ENCODE results near the gene MAGI3.
A peak's percentile ranks its signal among the peaks of the same experiment; 100 is the strongest.

The MAGI3 gene

DNA sequence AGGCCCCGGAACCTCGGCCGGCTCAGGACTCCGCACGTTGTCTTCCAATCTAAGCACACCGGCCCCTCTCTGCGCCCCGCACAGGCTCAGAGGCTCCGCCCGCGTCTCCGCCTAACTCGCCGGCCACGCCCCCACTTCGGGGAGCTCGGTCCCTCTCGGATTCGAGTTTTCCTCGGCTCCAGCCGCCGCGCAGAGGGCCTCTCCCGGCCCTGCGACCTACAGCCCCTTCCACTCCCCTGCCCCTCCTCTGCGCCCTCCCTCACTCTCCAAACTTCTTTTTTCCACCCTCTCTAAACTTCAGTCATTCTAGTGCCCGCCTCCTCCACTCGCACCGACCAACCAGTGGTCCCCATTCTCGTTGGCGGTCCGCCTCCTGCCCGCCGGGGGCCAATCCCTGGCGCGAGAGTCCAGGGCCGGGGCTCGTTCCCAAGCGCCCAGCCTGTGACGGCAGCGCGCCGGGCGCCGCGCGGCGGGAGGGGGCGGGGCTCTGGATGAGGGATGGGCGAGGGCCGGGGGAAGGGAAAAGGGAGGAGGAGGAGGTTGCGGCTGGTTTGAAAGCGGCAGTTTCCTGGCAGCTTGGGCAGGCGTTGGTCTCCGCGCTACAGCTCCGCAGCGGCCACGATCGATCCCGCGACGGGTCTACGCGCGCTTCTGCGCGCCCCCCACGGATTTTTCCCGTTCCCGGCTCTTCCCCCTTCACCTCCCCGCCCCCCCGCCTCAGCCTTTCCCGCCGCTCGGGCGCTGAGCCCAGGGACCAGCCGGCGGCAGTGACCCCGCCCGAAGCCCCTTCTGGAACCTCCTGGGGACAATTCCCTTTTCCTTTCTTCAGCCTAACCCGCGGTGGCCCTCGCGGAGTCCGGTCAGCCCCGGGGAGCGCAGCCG, at the start of gene MAGI3:
Gene MAGI3 (plus strand): TSS at position 563 of the 882 bp plus-strand sequence. CDS start 519 bp downstream, outside the sequence.
- peak; percentile 82 for DNase-seq (ENCODE audit: low spot score)

DNA sequence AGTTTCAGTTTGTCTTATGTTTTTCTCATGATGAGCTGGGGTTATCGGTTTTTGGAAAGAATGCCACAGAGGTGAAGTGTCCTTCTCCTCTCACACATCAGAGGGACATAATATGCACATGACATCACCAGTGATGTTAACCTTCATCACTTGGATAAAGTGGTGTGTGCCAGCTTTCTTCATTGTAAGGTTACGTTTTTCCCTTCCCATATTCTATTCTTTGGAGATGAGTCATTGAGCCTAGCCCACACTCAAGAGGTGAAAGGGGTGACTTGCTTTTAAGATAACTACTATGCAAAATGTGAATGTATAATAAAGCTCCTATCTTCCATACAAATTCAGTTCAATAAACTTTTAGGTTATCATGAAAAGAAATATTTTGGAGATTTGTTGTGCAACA, 36.7 kb upstream of the MAGI3 start:
- DNase-seq (ENCODE audit: low spot score), result no peak

DNA sequence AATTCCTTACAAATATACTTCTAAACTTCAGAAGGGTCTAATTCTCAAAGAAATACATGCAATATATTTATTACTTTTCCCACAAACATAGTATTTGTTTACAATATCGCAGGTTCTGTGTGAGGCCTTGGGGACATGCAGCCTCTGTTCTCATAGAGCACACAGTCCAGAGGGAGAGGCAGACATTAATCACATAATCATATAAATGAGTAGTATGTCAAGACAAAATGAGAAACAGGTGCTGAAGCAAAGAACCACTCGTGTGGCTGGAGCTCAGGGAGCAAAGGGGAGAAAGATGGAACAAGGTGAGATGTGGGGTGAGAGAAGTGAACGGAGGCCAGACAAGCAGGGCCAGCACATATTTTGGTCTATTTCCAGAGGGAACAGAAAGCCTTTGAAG, 26.4 kb upstream of the MAGI3 start:
- DNase-seq (ENCODE audit: low spot score), result no peak

DNA sequence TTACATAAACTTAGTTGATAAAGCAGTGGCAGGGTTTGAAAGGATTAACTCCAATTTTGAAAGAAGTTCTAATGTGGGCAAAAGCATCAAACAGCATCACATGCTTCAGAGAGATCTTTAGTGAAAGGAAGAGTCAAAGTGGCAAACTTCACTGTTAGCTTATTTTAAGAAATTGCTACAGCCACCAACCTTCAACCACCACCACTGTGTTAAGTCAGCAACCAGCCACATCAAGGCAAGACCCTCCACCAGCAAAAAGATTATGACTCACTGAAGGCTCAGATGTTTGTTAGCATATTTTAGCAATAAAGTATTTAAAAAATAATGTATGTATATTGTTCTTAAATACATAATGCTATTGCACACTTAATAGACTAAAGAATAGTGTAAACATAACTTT, 21.3 kb upstream of the MAGI3 start:
- DNase-seq (ENCODE audit: low spot score), result no peak

DNA sequence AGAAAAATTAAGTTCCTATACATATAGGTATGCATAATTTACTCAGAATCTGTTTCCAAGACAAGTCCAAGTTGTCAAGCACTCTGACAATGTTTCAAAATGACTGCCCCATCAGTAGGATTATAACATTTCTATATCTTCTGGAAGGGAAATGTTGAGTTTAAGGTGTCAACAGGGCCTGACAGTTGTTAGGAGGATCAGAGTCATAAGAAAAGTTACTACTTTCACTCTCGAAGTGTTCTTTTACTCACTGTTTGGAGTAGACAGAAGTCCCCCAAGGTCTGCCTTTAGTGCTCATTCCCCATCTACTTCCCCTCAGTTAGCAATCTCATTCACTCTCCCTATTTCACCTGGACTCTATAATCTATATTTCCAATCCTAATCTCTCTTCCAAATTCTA, 20.6 kb upstream of the MAGI3 start:
- no peak for DNase-seq (ENCODE audit: low spot score)

DNA sequence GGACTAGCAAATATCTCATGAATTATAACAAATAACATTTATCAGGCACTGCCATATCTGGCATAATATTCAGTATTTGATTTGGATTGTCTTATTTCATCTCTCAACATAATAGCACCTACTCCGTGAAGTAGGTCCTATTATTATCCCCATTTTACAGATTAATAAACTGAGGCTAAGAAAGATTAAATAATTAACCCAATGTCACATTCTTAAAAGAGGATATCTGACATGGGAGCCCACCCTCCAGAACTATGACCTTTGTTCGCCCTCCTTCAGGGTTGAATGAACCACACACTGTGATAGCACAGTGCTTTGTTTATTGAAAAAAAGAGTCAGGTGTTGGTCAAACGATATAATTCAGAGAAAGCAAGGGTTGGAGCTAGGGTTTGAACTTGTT, 19.4 kb upstream of the MAGI3 start:
- DNase-seq (ENCODE audit: low spot score), result no peak

DNA sequence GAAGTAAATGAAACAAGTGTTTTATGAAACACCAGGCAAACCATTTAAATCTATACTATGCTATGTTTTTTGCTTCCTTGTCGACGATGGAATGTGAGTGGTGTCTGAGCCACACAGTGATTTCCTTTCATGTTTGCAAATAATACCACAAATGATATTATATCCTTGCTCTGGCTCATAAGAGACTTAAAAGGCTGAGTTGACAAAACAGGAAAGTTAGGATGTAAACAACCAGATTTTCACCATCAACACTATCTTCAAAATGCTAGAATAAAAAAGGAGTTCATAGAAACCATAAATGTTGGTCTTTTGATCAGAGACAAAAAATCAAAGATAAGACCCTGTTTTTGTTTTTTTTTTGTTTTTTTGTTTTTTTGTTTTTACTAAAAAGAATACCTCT, 17.8 kb upstream of the MAGI3 start:
- no peak for DNase-seq (ENCODE audit: low spot score)

DNA sequence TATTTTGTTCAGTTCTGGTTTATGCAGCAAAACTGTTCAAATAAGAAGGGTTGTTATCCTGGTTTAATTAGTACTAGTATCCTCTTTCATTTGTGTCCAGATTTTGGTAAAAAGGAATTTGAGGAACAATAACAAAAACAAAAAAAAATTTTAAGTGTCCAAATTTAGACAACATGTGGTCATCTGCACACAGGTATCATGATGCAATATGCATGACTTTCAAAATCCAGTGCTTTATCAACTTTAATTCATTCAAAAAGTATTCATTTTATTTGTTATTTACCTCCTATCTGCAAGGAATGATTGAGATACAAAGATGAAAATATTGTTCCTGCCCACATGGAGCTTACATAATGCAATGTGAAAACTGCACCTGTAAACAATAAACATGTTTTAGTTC, 16.7 kb upstream of the MAGI3 start:
- no peak for DNase-seq (ENCODE audit: low spot score)

DNA sequence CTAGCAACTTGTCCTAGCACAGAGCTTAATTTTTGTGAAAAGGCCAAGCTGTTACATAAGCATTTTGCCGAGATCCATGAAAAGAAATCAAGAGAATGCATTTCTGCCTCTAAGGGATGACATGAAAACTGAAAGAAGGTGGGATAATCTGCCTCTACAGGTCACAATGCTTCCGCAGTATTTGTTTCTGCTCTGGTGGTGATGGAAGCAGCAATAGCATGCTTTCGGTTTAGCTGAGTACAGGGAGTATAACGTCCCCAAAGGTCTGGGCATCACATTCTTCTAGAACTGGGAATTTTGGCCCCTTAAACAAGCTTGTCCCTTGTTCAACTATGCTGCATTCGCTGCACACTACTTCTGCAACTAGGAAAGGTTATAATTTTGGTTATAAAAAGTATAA, 14.4 kb upstream of the MAGI3 start:
- DNase-seq (ENCODE audit: low spot score), result no peak

DNA sequence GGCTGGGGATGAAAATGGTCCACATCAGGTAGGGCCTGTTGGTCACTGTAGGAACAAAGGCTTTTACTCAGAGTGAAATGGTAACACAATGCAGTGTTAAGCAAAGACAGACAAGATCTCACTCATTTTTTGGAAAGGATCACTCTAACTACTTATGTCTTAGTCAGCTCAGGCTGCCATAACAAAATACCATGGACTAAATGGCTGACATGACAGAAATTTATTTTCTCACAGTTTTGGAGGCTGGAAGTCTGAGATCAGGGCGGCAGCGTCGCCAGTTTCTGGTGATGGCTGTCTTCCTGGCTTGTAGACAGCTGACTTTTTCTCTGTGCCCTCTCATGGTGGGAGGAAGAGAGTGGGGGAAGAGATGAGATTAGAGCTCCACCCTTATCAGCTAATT, 10.2 kb upstream of the MAGI3 start:
- no peak for DNase-seq (ENCODE audit: low spot score)

DNA sequence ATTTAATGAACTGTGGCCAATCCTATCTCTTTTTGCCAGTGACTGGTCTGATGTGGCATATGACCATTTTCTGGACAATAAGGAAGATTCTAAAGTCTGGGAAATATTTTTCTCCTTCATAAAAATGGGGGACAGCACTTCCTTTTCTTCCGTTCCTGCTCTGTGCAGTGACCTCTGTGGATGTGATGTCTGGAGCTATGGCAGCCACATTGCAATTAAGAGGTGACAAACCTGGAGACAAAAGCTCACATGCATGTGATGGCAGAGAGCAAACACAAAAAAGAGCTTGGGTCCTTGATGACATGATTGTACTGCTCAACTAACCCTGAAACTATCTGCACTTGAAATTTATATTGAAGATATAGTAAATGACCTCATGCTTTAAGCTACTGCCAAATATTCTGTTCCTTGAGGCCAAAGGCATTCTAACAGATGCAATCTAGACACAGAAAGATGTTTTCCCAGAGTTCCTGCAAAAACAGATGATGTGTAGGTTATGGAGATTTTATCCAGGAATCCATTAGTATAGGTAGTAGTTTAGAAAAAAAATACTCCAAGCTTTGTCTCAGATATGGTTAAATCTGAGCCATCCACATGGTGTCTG, 2.2 kb upstream of the MAGI3 start:
- no peak for DNase-seq (ENCODE audit: low spot score)

DNA sequence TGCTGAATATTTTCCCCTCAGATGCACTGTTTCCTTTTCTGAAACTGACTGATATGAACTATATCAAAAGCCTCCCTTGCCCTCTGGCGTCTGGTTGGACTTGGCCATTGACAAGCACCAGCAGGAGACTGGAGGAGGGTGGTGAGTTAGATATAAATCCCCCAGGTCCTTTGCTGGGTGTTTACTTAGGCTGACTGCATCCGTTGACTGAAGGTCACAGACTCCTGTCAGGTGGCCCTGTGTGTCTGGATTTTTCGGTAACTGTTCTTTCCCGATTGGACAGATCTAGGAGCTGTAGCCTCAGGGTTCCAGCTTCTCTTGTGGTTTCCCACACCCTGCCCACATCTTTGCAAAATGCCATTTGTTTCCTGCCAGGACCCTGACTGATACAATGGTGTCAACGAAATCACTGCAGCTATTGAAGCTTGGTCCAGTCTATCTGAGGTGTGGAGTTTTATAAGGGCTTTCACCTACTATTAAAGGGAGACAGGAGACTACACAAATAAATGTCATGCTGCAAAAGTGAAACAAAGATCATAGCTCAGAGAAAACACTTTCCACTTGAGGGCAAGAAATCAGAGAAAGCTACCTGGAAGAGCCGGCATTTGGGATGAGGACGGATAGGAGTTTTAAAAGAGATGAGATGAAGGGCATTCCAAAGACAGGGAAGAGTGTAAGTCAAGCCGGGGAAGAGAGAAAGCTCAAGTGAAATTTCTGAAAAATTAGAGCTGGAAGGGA, 1.5 kb upstream of the MAGI3 start:
- no peak for DNase-seq (ENCODE audit: low spot score)

DNA sequence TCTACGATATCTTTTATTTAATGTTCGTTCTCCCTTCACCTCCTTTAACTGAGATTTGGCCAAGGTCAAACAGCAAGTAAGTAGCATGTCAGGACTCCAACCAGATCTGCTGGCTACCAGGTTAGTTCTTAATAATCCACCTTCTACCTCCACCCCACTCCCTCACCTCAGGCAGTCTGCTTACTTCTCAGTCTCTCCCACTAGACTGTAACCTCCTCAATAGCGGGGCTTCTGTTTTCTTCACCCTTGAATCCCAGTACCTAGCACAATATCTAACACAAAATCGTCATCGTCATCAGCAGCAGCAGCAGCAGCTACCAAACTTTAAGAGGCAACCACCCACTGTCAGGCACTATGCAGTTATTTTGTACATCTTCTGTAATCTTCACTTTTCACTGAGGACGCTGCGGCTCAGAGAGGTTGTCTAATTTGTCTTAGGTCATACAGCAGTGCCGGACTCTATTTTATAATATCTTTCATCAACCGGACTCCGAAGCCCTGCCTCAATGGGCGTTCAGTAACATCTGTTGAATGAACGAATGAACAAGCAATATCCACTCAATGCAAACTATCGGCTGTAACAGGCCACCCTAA, 859 bp upstream of the MAGI3 start:
- DNase-seq (ENCODE audit: low spot score), result no peak

DNA sequence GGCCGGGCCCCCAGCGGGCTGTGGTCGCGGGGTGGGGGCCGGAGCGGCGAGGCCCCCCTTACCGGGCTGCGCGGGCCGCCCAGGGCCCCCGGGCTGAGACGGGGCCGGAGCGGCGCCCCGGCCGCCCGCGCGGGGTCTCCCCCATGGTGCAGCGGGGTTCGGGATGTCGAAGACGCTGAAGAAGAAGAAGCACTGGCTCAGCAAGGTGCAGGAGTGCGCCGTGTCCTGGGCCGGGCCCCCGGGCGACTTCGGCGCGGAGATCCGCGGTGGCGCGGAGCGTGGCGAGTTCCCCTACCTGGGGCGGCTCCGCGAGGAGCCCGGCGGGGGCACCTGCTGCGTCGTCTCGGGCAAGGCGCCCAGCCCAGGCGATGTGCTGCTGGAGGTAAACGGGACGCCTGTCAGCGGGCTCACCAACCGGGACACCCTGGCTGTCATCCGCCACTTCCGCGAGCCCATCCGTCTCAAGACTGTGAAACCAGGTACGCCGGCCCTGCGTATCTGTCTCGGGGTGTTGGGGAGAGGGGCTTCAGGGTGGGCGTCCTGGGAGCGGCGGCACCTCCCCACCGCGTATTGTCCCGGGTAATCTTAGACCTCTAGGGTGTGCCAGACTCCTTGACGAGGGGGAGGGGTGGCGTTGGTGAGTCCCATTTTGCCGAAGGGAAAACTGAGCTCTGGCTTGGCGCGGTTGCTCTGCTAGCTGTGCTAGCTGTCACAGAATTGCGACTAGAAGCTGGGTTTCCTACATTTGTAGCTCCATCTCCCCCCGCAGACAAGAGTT, 745 bp downstream of the MAGI3 start:
- DNase-seq (ENCODE audit: low spot score), result no peak

DNA sequence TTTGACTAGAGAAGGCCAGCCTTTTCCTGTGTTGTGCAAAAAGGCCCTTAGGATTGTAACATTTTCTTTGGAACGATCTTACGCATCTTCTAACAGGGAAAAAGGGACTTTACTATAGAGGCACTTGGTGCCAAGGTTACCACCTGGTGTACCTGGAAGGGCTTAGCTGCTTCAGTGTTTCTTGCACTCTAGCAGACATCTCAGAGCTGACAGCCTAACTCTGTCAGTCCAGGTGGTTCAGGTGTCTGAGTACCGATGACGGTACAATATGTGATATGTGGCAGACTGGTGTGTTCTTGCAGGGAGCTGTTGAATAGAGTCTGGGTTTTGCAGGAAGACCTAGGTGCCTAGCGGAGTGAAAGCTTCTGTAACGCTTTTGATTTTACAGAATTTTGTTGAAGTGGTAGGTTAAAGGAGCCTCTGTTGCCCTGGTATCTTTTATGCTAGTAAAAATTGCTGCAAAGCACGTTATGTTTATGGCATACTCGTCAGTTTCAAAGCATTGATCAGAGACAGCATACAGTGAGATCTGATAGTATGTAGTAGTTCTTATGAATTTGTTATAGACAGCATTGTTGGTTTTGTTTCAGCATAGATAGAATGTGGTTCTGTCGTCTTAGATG, 1.4 kb downstream of the MAGI3 start:
- DNase-seq (ENCODE audit: low spot score), result no peak

DNA sequence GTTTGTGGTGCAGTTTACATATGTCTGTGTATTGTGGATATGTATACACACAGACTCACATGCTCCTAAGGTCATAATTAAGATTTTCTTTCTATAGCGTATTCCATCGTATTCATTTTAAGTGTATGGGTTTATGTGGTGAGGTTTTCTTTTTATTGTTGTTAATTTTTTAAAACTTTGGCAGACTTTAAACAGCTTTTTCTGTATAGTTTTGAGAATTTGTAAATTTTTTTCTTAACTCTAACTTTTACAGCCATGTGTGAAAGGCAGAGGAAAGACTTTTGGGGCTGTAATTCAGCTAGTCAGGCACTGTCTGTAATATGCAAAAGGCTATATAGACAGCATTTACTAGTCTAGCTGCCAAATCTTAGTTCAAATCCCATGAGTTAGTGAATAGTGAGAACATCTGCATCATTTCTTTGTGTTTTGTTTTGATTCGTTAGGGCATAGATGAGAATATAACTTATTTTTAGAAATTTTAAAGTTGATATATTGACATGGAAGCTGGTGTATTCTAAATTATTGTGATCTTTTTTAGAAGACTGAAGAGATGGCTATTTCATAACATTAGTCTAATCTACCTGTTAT, 2.3 kb downstream of the MAGI3 start:
- DNase-seq (ENCODE audit: low spot score), result no peak

DNA sequence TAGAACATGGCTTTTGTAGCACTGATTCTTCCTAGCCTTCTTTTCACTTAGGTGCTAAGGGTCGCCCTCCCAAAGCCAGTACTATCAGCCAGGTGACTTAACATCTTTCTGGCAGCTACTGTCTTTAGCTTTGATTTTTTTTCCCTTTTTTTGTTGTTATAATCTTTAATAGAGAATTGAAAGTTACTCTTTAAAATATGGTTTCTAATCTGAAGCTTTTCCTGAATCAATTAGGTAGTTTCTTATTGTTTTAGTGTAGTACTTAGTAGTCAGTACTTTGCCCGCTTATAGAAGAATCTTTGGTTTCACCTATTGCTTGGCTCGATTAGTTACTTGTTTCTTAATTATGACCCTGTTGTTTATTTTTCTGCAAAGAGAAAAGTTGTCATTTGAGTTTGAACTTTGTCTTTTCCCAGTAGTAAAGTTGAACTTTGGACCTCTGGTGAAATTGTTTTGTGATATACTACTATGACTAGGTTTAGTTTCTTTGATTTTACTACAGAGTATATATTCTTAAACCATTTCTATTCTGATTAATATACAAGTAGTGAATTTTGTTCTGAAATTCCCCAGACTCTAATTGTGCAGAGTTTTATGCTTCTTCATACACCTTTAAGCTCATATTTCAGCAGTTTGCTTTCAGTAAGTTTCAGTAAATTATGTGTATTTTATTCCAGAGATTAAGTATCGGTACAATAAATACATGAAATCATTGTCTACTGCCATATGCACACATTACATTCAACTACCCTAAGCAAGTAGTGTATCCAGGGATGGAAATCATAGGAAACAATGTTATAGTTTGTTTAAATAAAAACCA, 3.9 kb downstream of the MAGI3 start:
- DNase-seq (ENCODE audit: low spot score), result no peak

DNA sequence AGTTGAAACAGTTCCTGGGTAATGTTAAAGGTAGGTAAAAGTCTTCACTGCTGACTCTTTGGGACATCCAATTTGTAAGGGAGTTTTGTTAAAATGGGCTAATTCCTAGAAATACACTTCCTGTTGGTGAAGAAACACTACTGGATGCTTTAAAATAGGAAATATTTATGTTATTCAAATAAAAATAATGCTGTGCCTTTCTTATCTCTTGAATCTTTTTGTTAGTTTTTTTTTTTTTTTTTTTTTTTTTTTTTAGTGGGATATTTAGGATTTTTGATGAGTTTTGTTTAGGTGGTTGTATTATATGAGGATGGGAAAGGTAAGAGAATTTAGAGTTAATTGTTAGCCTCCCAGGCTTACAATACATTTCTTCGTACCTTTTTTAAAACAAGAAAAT, 4.5 kb downstream of the MAGI3 start:
- no peak for DNase-seq (ENCODE audit: low spot score)

DNA sequence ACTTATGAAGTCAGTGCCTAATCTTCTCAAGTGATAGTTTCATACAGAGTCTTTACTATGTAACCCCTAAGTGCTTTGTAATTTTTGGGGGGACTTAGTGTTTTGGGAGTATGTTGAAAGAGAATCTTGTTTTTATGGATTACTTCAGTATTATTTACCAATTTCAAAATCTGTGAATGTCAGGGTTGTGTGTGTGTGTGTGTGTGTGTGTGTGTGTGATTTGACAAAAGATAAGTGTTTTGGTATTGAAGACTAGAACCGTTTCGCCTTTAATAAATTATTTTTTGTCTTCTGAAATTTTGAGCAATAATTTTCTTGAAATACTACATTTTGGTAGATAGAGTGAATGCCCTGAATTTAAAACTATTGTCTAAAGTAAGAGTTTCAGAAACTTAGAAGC, 5.8 kb downstream of the MAGI3 start:
- no peak for DNase-seq (ENCODE audit: low spot score)

DNA sequence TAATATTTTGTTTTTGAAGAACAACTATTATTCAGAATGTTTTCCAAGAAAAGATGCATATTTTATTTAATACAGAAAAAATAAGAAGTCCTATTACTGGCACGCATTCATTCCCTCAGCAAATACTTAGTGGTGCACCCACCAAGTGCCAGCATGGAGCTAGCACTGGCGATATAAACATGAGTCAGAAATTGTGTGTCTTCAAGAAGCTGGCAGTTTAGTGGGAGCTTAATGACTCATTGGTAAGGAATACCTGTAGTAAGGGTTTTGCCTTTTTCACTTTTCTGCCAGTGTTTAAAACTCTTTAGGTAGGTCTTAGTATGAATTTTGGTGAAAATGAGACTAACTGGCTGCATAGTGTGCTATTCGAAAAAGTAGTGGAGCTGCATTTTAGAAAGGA, 6.3 kb downstream of the MAGI3 start:
- no peak for DNase-seq (ENCODE audit: low spot score)

Data from hematopoietic multipotent progenitor cell treated with erythropoietin and hydrocortisone succinate and interleukin-3 and kit ligand, for 17 days (in vitro differentiated cells).